ENCODE data around the gene ZNF565.

DNA sequence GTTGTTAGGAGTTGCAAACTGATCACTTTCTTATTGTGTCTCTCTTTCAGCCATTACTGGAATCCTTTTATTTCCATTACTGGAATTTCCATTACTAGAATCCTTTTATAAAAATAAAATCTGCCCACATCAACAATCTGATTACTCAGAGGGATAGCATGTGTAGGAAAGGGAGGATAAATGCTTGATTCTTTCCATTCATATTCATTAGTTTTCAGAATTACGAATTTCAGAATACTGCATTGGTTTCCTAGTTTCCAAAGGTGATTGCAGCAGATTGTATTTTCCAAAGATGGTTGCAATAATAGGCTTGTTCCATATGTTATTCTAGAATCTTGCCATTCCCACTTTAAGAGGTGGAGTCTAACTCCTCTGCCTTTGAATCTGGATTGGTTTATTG lies 37.6 kb upstream of the ZNF565 start:
- TF ChIP-seq, protein P1, sequence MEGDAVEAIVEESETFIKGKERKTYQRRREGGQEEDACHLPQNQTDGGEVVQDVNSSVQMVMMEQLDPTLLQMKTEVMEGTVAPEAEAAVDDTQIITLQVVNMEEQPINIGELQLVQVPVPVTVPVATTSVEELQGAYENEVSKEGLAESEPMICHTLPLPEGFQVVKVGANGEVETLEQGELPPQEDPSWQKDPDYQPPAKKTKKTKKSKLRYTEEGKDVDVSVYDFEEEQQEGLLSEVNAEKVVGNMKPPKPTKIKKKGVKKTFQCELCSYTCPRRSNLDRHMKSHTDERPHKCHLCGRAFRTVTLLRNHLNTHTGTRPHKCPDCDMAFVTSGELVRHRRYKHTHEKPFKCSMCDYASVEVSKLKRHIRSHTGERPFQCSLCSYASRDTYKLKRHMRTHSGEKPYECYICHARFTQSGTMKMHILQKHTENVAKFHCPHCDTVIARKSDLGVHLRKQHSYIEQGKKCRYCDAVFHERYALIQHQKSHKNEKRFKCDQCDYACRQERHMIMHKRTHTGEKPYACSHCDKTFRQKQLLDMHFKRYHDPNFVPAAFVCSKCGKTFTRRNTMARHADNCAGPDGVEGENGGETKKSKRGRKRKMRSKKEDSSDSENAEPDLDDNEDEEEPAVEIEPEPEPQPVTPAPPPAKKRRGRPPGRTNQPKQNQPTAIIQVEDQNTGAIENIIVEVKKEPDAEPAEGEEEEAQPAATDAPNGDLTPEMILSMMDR (IDR thresholded peaks at IDR 0.05) = no peak
- TF ChIP-seq POLR2AphosphoS5 (IDR thresholded peaks at IDR 0.05; ENCODE audit: low read depth, low read length) = no peak

All from Panc1 (cell line).